Naive thymus-derived CD4-positive, alpha-beta T cell (primary cell): Measurements from ENCODE around the gene CETP. TPM values are rescaled to one million over a fixed set of nuclear protein-coding genes. Genes with fewer than 3 reads are reported as not detected.
A peak's percentile ranks its signal among the peaks of the same experiment; 100 is the strongest.

Source experiments
- ATAC-seq: fragments of 150-1000 bp; cut with Tn5 transposase; 2 replicates; pipeline ENCODE4 v1.10.0; 2021; ENCODE audit warnings: mild to moderate bottlenecking, moderate library complexity
- CTCF ChIA-PET: fragments of 350-600 bp; sonication (Branson Sonifier 250); formaldehyde crosslinking; loops from one replicate; lab custom pipeline; 2021; ENCODE audit warnings: antibody characterized with exemption; lab: Charles Lee
- POLR2A ChIA-PET: fragments of 350-600 bp; sonication (Branson Sonifier 250); formaldehyde crosslinking; loops from one replicate; lab custom pipeline; 2021; ENCODE audit warnings: antibody characterized with exemption, inconsistent platforms; lab: Charles Lee
- DNase-seq, 9 donors: peaks; one replicate each; pipeline versions ENCODE4 v3.0.0 to v3.0.0-alpha.2; 2020 to 2022; ENCODE audit warnings: mixed read lengths in 1 of 9
- H3K27ac ChIP-seq: one replicate; pipeline ENCODE4 v1.7.0; 2013; ENCODE audit warnings: mild to moderate bottlenecking, low read depth, low read length, moderate library complexity
- H3K27me3 ChIP-seq, 2 donors: one replicate each; pipeline ENCODE4 v1.7.0; 2013; ENCODE audit warnings: low read length in 2 of 2, mild to moderate bottlenecking in 2 of 2, moderate library complexity in 2 of 2; ENCODE audit not compliant: control insufficient read depth in 2 of 2, insufficient read depth in 2 of 2
- H3K36me3 ChIP-seq, 3 experiments: 1 replicate in 2 of 3; 2 replicates in 1 of 3; pipeline ENCODE4 v1.7.0; 2013; ENCODE audit warnings: low read length in 3 of 3, mild to moderate bottlenecking in 3 of 3, moderate library complexity in 1 of 3; ENCODE audit not compliant: insufficient read depth in 3 of 3, control insufficient read depth in 2 of 3
- H3K4me1 ChIP-seq, 2 donors: one replicate each; pipeline ENCODE4 v1.7.0; 2013; ENCODE audit warnings: low read length in 2 of 2, mild to moderate bottlenecking in 2 of 2, moderate library complexity in 1 of 2; ENCODE audit not compliant: control insufficient read depth in 2 of 2, insufficient read depth in 2 of 2
- H3K4me3 ChIP-seq: 2 replicates; pipeline ENCODE4 v1.7.0; 2013; ENCODE audit warnings: mild to moderate bottlenecking, low read length
- H3K9me3 ChIP-seq, 3 experiments: 1 replicate in 2 of 3; 2 replicates in 1 of 3; pipeline ENCODE4 v1.7.0; 2013; ENCODE audit warnings: low read length in 3 of 3; ENCODE audit not compliant: control insufficient read depth in 2 of 3
- H3K27ac Mint-ChIP-seq, 9 donors: one replicate each; pipeline ENCODE4 v1.8.0; 2020 to 2022; ENCODE audit warnings: mixed read lengths in 9 of 9, mild to moderate bottlenecking in 8 of 9, moderate library complexity in 5 of 9, inconsistent platforms in 2 of 9
- H3K27me3 Mint-ChIP-seq, 5 donors: one replicate each; pipeline ENCODE4 v1.8.0; 2021 to 2022; ENCODE audit warnings: mixed read lengths in 5 of 5, mild to moderate bottlenecking in 1 of 5
- H3K36me3 Mint-ChIP-seq, 5 donors: one replicate each; pipeline ENCODE4 v1.8.0; 2020 to 2022; ENCODE audit warnings: mixed read lengths in 5 of 5, mild to moderate bottlenecking in 3 of 5, inconsistent platforms in 1 of 5
- H3K4me1 Mint-ChIP-seq, 7 donors: one replicate each; pipeline ENCODE4 v1.8.0; 2020 to 2022; ENCODE audit warnings: mixed read lengths in 7 of 7, mild to moderate bottlenecking in 3 of 7, inconsistent platforms in 1 of 7
- H3K4me3 Mint-ChIP-seq, 10 donors: one replicate each; pipeline ENCODE4 v1.8.0; 2020 to 2022; ENCODE audit warnings: mild to moderate bottlenecking in 10 of 10, mixed read lengths in 10 of 10, moderate library complexity in 6 of 10, inconsistent platforms in 2 of 10
- H3K9me3 Mint-ChIP-seq, 11 donors: one replicate each; pipeline ENCODE4 v1.8.0; 2020 to 2022; ENCODE audit warnings: mixed read lengths in 11 of 11, mild to moderate bottlenecking in 4 of 11, inconsistent platforms in 1 of 11, moderate library complexity in 1 of 11
- intact Hi-C, 2 donors: fragments of 100-400 bp; cut with micrococcal nuclease; formaldehyde crosslinking; loops; one replicate each; pipeline ENCODE4 v1.15.1; 2023
- polyA plus RNA-seq, 2 donors: library from polyadenylated mRNA; unstranded; fragments of 300-500 nt; fragmentation: Illumina TruSeq; gene quantifications; one replicate each; pipeline ENCODE4 v1.2.3, GENCODE V29; 2021
- total RNA-seq, 6 experiments: library from RNA in 5 of 6; stranded (reverse) in 5 of 6; gene quantifications; 1 replicate in 5 of 6; 2 replicates in 1 of 6; pipeline ENCODE4 v1.2.3 and lab custom pipeline; 2021 to 2026

Gene CETP
- total and polyA plus RNA-seq, 7 experiments from 2014 or later: 0.17 to 0.25 TPM; not detected in 5

DNA sequence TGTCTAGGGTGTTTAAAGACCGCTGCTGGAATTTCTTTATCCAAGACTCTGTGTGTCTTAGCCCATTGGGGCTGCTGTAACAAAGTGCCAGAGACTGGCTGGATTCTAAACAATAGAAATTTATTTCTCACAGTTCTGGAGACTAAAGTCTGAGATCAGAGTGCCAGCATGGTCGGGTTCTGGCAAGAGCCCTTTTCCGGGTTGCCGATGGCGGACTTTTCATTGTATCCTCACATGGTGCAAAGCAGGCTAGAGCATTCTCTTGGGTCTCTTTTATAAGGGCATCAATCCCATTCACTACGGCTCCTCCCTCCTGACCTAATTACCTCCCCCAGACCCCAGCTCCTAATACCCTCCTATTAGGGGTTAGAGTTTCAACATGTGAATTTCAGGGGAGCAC, 37.1 kb downstream of the CETP start:
- Histone ChIP-seq H3K4me3 (peak overlapping the region; percentile 33), H3K36me3 (peaks cover 0 to 18% (median 0%) of the 10 kb centered on the region in 3 experiments), H3K9me3 (no peaks in the 10 kb centered on the region), H3K4me1 (peaks cover 77 to 80% of the 10 kb centered on the region in 2 donors), H3K27ac (peak overlapping the region; percentile 77), H3K27me3 (no peaks in the 10 kb centered on the region)
- peaks cover 76 to 99% (median 90%) of the 10 kb centered on the region in 7 donors for H3K4me1 Mint-ChIP-seq
- ChIA-PET CTCF (interaction anchor here (0.6 to 1.7 kb wide), 4 partner anchors 9 to 34 kb away, joined by 3 to 4 read pairs (median 3); no protein-coding TSS in a partner anchor), POLR2A (interaction anchor here (0.9 to 12.9 kb wide), 9 partner anchors 8 to 66 kb away, joined by 3 to 182 read pairs (median 4); partner anchors contain the start of gene NLRC5)
- no peaks in the 10 kb centered on the region for H3K9me3 Mint-ChIP-seq
- intact Hi-C loops: loop anchor here in 1 of 2 donors (1.0 to 2.0 kb wide), 2 partner anchors 10 to 16 kb away; partner anchors contain the start of gene NLRC5
- H3K4me3 Mint-ChIP-seq: peak overlapping the region; percentile 46 to 98 (median 74)
- H3K36me3 Mint-ChIP-seq: peaks cover 3 to 45% (median 22%) of the 10 kb centered on the region in 5 donors
- ATAC-seq (no peak), DNase-seq (no peak)
- peak overlapping the region; percentile 74 to 93 (median 91) for H3K27ac Mint-ChIP-seq
- no peaks in the 10 kb centered on the region for H3K27me3 Mint-ChIP-seq

DNA sequence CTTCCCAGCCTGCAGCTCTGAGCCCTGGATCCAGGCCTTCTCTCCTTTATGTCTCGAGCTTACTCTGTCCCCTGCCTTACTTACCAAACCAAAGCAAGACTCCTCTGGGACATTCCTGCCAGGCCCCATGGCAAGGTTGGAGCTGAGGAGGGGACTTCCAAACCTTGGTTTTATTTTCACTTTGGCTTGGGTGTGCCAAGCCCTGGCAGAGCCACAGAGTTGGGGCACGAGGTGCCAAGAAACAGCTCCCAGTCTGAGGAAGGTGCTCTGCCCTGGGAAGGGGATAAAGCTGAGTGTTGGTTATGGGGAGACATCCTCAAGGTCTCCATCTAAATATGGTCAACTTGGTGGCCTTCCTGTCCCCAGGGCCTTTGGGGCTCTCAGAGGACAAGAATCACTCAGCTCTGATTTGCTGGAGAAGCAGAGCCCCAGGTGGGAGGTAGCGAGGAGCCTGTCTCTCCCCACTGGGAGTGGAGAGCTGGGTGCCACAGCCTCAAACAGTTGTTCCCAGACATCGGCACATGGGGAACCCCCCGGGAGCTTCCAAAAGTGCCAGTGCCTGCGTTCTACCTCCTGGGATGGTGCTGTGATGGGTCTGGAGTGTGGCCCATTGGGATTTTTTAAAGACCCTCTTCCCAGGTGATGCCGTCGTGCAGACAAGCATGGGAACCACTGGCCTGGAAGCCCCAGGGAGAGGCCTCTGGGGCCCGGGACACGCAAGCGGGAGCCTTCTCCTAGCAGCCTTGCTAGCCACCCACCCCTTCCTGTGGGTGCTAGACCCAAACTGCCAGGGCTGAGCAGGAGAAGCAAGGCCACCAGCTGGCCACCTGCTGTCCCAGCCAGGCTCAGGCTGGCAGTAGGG, 37.9 kb downstream of the CETP start:
- DNase-seq: peak in 1 of 9 donors; percentile 67
- Mint-ChIP-seq H3K36me3 (peaks cover 8 to 46% (median 26%) of the 10 kb centered on the region in 5 donors), H3K27ac (peak overlapping the region; percentile 74 to 93 (median 91)), H3K27me3 (no peaks in the 10 kb centered on the region), H3K9me3 (no peaks in the 10 kb centered on the region), H3K4me1 (peaks cover 73 to 99% (median 90%) of the 10 kb centered on the region in 7 donors), H3K4me3 (peak overlapping the region; percentile 46 to 98 (median 74))
- Histone ChIP-seq H3K27ac (peak overlapping the region; percentile 77), H3K4me1 (peaks cover 79 to 80% of the 10 kb centered on the region in 2 donors), H3K36me3 (peaks cover 0 to 26% (median 3%) of the 10 kb centered on the region in 3 experiments), H3K27me3 (no peaks in the 10 kb centered on the region), H3K4me3 (peak overlapping the region; percentile 33), H3K9me3 (no peaks in the 10 kb centered on the region)
- ChIA-PET POLR2A (interaction anchor here (0.7 to 12.9 kb wide), 13 partner anchors 9 to 98 kb away, joined by 3 to 182 read pairs (median 3); partner anchors contain the start of gene NLRC5), CTCF (interaction anchor here (0.6 to 1.7 kb wide), 5 partner anchors 10 to 35 kb away, joined by 3 to 7 read pairs (median 3); no protein-coding TSS in a partner anchor)
- intact Hi-C loops: loop anchor here (1.0 to 2.0 kb wide), 3 partner anchors 10 to 15 kb away; partner anchors contain the start of gene NLRC5 (in 1 of the 2)
- ATAC-seq: peak; percentile 82

DNA sequence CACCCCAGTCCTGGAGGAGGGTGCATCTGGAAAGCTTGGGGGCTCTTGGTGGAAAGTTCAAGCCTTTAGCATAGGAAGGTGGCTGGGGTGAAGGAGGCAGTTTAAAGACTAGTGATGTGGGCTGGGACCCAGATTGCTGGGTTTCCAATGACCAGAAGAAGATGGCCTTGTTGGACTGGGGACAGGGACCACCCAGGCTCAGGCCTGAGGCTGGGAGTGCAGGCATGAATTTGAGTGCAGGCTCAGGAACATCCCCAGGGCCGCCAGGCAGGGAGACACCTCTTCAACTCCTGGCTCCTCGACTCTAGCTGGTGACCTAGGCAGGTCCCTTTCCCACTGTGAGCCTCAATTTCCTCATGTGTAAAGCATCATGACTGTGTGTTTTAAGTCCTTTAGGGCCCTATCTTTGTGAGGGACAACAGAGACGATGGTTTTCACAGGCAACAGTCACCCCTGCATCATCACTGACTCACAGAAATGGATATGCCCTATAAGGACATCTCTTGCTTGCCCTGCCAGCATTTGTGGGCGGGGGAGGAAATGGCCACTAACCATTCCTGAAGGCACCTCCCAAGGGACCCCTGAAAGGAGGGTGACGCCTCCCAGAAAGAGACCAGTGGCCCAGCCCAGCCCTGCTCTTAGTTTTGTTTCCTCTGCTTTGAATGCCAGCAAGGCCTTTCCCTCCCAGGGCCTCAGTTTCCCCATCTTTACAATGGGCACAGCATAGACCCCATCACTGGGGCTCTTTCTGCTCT, 38.7 kb downstream of the CETP start:
- Histone ChIP-seq H3K9me3 (no peaks in the 10 kb centered on the region), H3K4me1 (peaks cover 78 to 79% of the 10 kb centered on the region in 2 donors), H3K27me3 (no peaks in the 10 kb centered on the region), H3K36me3 (peaks cover 0 to 33% (median 3%) of the 10 kb centered on the region in 3 experiments), H3K4me3 (peak overlapping the region; percentile 33), H3K27ac (peak overlapping the region; percentile 77)
- Mint-ChIP-seq H3K36me3 (peaks cover 8 to 51% (median 34%) of the 10 kb centered on the region in 5 donors), H3K4me3 (peak overlapping the region; percentile 20 to 98 (median 63)), H3K27ac (peak overlapping the region; percentile 74 to 93 (median 91)), H3K9me3 (no peaks in the 10 kb centered on the region), H3K4me1 (peaks cover 78 to 99% (median 89%) of the 10 kb centered on the region in 7 donors), H3K27me3 (no peaks in the 10 kb centered on the region)
- intact Hi-C loops: loop anchor here (1.0 kb wide), 2 partner anchors 9 to 14 kb away; no protein-coding TSS in a partner anchor
- CTCF ChIA-PET: interaction anchor here (1.0 to 1.7 kb wide), 2 partner anchors 11 to 33 kb away, joined by 4 to 7 read pairs; no protein-coding TSS in a partner anchor
- POLR2A ChIA-PET: interaction anchor here (0.9 to 12.9 kb wide), 9 partner anchors 10 to 40 kb away, joined by 3 to 182 read pairs (median 4); partner anchors contain the start of gene NLRC5
- ATAC-seq (peak; percentile 40), DNase-seq (peak in 1 of 9 donors; percentile 55)

DNA sequence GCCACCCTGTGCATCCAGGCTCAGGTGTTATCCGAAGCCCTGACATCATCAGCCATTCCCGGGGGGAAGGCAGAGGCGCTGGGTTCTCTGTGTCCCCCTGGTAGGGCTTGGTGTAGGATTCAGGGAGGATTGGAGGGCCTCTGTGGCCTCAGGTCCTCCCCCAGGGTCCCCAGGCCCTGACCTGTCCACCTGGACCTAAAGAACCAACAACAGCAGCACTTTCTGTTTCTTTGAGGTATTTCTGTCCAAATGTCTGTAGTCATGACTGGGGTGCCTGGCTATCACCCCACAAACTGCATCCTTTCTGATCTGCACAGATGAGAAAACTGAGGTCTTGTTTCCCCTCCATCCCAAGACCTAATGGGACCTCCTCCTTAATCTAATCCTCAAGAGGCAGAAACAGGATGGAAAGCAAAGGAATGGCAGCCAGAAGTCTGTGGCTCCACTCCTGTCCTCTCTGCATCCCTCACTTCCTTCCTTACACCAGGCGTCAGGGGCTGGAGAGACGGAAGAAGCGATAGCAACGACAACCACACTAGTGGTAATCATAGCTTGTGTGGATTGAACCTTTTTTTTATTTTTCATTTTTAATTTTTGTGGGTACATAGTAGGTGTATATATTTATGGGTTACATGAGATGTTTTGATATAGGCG, 39.4 kb downstream of the CETP start:
- H3K4me3 Mint-ChIP-seq: peak overlapping the region in 8 of 10 donors; percentile 17 to 75 (median 52)
- POLR2A ChIA-PET: interaction anchor here (9.5 to 12.9 kb wide), 2 partner anchors 10 to 16 kb away, joined by 88 to 182 read pairs; partner anchors contain the start of gene NLRC5
- CTCF ChIA-PET: interaction anchor here (1.2 kb wide), 1 partner anchor 9 kb away, joined by 3 read pairs; no protein-coding TSS in a partner anchor

DNA sequence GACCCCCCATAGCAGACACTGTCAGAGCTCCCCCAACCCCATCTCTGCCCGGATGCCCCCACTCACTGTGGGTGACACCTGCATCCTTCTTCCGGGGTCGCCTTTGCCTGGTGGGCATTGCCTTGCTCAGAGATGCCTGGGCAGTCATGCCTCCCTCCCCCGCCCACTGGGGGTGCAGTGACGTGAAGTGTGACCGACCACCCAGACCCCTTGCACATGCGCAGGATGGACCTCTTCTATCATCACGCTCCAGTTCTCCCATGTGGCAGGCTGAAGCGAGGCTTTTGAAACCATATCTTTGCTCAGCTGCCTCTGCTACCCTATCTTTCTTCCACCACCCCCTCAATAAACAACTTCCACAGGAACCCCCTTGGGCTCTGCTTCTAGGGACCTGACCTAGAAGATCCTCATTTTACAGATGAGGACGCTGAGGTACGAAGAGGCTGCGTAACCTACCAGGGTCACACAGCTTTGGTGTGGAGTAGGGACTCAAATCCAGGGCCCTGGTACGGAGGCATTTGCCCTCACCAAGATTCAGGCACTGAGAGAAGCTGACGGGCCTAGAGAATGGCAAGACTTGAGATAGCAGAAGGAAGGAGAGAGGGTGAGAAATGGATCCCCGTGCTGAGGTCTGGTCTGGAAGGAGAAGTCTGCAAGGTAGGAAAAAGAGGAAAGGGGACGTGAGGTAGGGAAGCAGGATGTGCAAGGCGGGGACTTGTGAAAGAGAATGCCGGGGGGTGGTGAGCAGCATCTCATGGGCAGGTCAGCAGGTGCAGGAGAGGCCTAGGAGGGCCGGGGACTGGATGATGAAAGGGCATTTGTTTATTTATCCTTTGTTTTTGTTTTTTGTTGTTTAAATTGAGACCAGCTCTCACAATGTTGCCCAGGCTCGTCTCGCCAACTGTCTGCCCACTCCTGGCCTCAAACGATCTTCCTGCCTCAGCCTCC, 42.0 kb downstream of the CETP start:
- no peak for ATAC-seq
- intact Hi-C loops: loop anchor here in 1 of 2 donors (1.0 kb wide), 1 partner anchor 11 kb away; no protein-coding TSS in a partner anchor
- H3K4me3 Mint-ChIP-seq: peak overlapping the region in 9 of 10 donors; percentile 4 to 73 (median 28)
- peaks cover 8 to 45% (median 30%) of the 10 kb centered on the region in 5 donors for H3K36me3 Mint-ChIP-seq
- CTCF ChIA-PET: no interaction called here
- Histone ChIP-seq H3K4me1 (peaks cover 65 to 69% of the 10 kb centered on the region in 2 donors), H3K27me3 (no peaks in the 10 kb centered on the region), H3K36me3 (peaks cover 0 to 24% (median 3%) of the 10 kb centered on the region in 3 experiments), H3K4me3 (peak overlapping the region; percentile 25), H3K27ac (peak overlapping the region; percentile 54), H3K9me3 (no peaks in the 10 kb centered on the region)
- no peak for DNase-seq
- peak overlapping the region; percentile 66 to 91 (median 88) for H3K27ac Mint-ChIP-seq
- H3K9me3 Mint-ChIP-seq: no peaks in the 10 kb centered on the region
- H3K27me3 Mint-ChIP-seq: no peaks in the 10 kb centered on the region
- H3K4me1 Mint-ChIP-seq: peaks cover 61 to 94% (median 83%) of the 10 kb centered on the region in 7 donors
- POLR2A ChIA-PET: interaction anchor here (0.8 to 12.9 kb wide), 8 partner anchors 7 to 297 kb away, joined by 3 to 182 read pairs (median 4); partner anchors contain the start of gene NLRC5

More for the DNA sequence above, 39.4 kb downstream of the CETP start:
- Histone ChIP-seq H3K4me3 (no peak overlapping the region), H3K36me3 (peaks cover 0 to 33% (median 3%) of the 10 kb centered on the region in 3 experiments), H3K27ac (peak overlapping the region; percentile 77), H3K9me3 (no peaks in the 10 kb centered on the region), H3K4me1 (peaks cover 75 to 82% of the 10 kb centered on the region in 2 donors), H3K27me3 (no peaks in the 10 kb centered on the region)
- Mint-ChIP-seq H3K27me3 (no peaks in the 10 kb centered on the region), H3K9me3 (no peaks in the 10 kb centered on the region), H3K4me1 (peaks cover 74 to 99% (median 88%) of the 10 kb centered on the region in 7 donors), H3K36me3 (peaks cover 8 to 48% (median 36%) of the 10 kb centered on the region in 5 donors), H3K27ac (peak overlapping the region; percentile 86 to 95 (median 91))
- intact Hi-C loops: loop anchor here in 1 of 2 donors (1.0 kb wide), 1 partner anchor 8 kb away; no protein-coding TSS in a partner anchor
- DNase-seq (no peak), ATAC-seq (no peak)
